GM18907 (cell line): ENCODE measurements around the gene IFT80.
"Not testable (repeated sequence)": the region's sequence is repeated elsewhere in the genome, so short reads cannot be mapped to it uniquely, and the experiment has no call there.

ENCODE experiments used
- ATAC-seq: cut with Tn5 transposase; IDR thresholded peaks from one replicate; pipeline ENCODE4 v1.9.1; 2021; ENCODE audit warnings: mild to moderate bottlenecking, moderate library complexity; ENCODE audit not compliant: unreplicated experiment

Gene IFT80

DNA sequence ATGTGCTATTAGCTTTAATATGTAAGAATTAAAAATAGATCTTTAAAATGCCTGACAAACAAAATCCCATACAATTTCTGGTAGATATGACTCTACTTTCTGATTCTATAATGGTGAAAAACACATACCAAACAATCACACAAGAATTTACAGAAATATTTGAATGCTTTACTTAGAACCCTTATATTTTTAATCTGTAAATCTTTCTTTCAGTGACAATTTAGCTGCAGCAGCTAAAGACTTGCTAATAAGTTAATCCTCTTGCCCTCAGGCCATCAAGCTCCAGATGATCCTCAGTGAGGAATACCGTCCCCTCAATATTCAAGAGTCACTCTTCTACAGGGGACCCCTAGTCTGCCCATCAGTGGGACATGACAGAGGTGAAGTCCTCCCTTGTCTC lies 118.2 kb downstream of the IFT80 start:
- no peak for ATAC-seq

DNA sequence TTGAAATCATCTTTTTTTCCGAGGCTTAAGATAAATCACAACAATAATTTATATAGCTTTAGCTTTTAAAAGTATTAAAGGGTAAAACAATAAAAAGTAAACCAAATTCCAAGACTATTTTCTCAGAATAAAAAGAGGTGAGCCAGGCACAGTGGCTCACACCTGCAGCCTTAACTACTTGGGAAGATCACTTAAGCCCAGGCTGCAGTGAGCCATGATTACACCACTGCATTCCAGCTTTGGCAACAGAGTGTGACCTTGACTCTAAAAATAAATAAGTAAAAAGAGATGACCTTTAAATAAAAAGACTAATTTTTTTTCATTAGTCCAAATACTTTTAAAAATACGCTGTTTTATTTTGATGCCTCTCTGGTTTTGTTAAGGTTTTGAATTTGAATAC lies 119.4 kb downstream of the IFT80 start:
- no peak for ATAC-seq

DNA sequence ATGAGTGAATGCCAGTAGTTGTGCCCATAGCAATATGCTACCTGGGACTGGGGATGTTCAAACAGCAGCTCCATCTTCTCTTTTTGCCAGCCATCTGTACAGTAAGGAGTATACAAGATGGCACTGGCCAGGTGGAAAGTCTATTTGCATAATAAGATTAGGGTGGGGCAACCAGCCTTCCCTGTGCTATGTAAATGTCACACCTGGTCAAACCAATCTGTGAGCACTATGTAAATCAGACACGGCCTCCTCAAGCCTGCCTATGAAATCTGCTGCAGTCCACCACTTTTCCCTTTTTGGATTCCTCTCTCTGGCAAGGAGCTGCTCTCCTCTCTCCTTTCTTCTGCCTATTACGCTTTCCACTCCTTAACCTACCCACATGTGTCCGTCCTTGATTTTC lies 120.8 kb downstream of the IFT80 start:
- no peak for ATAC-seq

DNA sequence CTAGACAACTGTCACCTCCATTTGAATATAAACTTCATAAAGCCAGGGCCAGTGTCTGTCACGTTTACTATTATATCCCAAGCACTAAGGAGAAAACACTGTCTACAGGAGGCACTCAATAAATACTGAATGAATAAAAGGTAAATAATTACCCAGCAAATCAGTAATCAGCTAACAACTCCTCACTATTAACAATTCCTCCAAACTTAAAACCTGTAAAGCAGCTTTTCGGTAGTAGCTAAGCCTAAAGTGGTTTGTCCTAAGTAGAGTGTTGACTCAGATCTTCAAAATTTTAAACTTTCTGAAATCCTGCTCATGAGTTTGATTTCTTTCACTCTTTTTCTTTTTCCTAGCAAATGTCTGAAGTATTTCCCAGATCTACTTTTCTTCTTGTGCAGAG lies 133.9 kb downstream of the IFT80 start:
- no peak for ATAC-seq

DNA sequence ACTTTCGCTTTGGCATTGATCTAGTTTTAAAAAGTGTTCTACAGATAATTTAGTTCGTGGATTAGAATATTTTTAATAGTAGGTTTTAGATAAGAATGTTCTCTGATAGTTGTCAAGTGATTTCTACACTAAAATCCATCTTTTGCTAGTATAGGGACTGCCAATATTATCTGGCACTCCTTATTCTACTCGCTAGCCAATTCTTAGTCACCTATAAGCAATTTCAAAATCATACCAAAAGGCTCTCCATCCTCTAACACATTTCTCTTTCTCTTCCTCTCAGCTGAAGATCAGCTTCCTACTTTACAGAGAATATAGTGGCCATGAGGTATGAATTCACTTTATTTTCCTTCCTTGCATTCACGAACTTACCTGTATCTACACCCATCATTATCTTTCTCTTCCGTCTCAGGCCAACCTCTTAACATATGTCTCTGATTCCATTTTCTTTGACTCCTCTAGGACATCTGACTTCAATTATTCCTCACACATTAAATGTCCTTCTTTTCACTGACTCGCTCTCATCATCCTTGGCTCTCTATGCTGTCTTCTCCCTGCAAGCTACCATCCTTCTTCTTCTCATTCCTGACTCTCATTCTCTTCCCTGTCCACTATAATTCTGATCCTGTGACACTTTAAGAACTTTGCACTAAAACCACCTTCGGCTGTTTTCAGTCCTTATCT lies 138.3 kb downstream of the IFT80 start:
- no peak for ATAC-seq

DNA sequence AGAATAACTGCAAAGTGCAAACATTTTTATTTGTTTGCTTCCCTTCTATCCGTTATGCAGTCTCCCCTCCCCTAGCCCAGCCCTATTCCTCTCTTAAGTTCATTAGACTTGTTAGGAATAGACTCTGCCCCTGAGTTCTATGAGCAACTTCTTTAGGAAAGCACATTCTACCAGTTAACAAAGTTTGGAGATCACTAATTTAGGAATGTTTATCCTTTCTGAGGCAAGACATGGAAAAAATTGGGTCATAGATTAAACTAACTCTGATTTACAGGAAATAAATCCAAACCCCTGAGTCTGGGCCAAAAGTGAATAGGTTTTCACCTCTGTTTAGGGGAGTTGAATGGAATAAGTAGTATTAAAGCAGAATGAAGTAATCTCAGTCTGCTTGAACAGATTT lies 139.4 kb downstream of the IFT80 start:
- no peak for ATAC-seq

DNA sequence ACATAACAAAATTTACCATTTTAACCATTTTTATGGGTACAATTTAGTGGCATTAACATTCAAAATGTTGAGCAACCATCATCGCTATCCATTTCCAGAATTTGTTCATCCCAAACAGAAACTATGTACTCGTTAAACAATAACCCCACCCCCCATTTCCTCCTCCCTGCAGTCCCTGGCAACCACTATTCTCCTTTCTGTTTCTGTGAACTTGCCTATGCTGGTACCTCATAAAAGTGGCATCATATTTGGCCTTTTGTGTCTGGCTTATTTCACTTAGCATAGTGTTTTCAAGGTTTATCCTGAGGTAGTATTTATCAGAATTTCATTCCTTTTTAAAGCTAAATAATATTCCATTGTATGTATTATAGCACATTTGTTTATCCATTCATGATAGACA lies 141.4 kb downstream of the IFT80 start:
- no peak for ATAC-seq

DNA sequence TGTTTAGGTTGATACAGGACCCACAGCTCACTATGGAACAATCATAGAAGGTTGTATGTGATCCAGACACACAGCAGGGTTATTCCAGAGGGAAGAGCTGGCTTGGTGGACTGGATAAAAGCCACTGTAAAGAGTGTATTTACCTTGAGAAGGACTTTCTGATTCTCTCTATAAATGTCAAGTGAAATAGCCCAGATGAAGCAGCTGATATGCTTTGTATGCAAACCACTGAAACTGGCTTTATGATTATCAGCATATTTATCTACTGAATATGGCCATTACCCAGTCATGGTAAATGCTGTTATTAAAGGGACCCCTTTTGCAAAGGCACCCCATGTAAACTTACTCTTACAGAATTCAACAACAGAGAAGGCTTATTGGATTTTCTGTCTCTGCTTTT lies 145.7 kb downstream of the IFT80 start:
- ATAC-seq, result no peak

DNA sequence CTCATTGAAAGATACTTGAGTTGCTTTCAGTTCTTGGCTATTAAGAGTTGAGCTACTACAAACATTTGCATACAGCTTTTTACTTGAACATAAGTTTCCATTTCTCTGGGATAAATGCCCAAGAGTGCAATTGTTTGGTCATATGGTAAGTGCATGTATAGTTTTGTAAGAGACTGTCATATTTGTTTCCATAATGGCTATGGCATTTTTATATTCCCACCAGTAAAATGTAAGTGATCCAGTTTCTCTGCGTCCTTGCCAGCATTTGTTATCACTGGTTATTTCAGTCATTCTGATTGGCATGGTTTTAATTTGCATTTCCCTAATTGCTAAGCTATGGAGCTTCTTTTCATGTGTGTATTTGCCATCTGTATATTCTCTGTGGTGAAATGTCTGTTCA lies 151.3 kb downstream of the IFT80 start:
- ATAC-seq, result no peak

DNA sequence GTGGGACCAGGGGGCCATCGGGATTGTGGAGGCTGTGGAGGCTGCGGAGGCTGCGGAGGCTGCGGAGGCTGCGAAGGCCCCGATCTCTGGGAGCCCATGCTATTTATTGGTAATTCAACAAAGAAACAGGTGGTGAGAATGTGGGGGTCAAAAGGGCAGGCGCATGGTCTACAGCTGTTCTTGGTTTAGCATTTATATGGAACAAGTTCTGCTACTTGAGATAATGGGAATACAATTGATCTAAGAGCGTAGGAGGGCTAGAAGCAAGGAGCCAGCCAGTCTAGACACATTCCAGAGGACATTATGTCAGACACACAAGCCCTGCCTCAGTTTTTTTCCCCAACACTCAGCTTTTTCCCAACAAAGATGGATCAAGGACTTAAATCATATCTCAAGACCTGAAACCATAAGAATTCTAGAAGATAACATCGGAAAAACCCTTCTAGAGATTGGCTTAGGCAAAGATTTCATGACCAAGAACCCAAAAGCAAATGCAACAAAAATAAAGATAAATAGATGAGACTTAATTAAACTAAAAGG lies 153.7 kb downstream of the IFT80 start:
- no peak for ATAC-seq

DNA sequence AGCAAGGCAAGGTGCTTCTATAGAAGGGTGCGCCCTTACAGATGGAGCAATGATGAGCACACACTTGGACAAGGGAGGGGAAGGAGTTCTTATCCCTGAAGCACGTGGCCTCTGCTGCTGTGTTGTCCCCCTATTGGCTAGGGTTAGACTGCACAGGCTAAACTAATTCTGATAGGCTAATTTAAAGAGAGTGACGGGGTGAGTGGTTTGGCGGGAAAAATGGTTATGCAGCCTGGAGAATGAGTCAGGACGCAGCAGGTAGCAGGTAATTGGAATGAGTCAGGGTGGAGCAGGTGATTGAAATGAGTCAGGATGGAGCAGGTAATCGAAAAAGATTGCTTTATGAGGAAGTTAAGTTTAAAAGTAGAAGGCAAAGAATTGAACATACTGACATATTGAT lies 158.3 kb downstream of the IFT80 start:
- ATAC-seq, result not testable (repeated sequence)

DNA sequence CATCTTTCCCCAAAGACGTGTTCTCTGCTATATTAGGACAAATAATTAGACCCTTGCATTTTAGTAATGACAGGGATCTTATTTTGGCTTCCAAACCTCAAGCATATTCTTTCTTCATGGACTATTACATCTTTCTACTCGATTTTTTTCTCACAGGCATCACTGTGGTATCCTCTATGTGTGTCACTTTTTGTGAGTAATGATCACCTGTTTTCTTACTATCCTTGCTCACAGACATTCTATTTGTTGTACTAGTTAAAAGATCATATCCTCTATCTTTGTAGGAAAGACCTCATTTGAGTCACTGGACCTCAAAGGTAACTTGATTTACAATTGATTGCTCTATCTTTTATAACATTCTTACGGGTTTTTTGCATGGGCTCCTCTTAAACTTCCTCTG lies 167.0 kb downstream of the IFT80 start:
- no peak for ATAC-seq

DNA sequence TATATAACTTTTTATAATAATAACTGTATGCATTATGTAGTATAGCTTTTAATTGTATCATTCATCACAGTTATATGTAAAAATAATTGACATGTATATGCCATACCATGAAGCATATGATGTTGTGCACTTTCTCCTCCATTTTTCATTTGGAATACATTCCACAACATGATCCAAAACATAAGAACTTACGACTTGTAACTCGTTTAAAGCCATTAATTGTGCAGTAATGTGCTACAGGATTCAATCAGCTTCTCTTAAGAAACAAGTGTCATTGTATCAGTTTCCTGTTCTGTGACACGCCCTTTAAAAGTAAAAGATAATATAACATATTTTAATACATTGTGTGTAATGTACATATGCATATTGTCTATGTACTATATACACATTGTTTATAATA lies 171.6 kb downstream of the IFT80 start:
- ATAC-seq, result no peak

DNA sequence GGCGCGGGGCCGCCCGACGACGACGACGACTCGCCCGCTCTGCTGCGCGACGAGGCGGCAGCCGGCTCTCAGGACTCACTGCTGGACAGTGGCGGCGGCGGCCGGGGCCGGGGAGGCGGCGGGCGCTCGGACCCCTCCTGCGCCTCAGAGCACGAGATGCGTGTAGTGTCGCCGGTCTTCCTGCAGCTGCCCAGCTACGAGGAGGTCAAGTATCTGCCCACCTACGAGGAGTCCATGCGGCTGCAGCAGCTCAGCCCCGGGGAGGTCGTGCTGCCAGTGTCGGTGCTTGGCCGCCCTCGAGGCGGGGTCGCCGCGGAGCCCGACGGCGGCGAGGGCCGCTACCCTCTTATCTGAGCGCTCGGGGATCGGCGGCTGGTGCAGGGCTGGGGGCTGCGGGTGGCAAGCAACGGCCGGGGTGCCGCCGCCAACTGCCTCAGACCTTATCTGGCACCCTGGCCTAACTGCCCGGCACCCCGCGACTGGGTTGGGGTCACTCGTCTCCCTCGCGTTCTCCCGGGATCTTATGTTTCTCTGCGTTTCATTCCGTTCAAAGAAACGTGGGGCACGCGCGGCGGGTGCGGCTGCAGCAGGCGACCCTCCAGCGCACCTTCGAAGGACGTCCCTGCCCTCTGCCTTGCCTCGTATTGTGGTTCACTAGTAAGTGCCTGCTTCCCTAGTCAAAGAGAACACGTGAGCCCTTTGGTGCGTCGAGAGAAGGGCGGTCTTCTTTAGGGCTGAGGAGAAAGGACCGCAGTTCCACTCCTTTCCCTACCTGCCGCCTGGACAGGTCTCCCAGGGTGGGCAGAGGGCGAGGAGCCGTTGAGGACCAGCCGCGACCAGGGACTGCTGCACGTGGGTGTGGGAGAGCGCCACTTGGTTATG lies 172.8 kb downstream of the IFT80 start:
- peak; percentile 24 for ATAC-seq

DNA sequence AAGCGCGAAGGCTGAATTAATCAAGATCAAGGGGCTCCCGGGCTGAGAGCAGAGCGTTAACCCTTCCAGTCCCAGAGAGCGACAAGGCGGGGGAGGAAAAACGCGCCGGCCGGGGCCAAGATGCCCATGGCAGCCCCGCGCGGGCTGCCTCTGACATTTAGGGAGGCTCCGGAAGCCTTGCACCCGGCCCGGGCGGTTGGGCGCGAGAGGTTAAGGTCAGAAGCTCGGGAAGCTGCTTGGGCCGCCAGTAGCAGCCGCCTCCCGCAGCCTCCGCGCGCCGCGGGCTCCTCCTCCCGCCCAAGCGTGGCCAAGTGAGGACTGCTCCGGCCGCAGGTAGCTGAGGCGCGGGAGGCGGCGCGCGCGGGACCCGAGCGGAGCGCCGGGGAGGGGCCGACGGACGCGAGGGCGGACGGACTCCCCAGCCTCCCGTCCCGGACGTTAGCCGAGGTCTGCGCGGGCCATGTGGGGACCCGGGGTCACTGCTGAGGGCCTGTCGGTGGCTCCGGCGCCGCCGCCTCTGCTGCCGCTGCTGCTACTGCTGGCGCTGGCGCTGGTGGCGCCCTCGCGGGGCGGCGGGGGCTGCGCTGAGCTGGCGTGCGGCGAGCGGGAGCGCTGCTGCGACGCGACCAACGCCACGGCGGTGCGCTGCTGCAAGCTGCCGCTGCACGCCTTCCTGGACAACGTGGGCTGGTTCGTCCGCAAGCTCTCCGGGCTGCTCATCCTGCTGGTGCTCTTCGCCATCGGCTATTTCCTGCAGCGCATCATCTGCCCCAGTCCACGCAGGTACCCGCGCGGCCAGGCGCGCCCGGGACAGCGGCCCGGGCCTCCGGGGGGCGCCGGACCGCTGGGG lies 173.6 kb downstream of the IFT80 start, which contains the start of gene C3orf80:
Gene C3orf80 (plus strand): TSS at position 247 of the 850 bp plus-strand sequence. CDS start 214 bp downstream, at position 461.
- peak; percentile 89 for ATAC-seq

DNA sequence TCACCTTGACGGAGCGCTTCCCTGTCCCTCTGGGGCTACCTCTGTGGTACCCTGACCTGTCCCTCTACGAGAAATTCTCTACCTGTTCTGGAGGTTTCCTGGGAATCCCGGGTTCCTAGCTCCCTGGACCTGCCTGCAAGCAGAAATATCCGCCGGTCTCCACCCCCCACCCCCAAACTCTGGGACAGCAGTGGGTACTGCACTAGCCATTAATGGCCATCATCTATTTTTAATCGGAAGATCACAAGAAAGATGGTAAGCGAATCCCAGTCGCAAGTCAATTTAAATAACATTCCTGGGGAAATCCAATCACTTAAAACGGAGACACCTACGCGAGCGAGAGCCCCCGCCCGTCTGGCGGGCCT lies 174.2 kb downstream of the IFT80 start:
- no peak for ATAC-seq

DNA sequence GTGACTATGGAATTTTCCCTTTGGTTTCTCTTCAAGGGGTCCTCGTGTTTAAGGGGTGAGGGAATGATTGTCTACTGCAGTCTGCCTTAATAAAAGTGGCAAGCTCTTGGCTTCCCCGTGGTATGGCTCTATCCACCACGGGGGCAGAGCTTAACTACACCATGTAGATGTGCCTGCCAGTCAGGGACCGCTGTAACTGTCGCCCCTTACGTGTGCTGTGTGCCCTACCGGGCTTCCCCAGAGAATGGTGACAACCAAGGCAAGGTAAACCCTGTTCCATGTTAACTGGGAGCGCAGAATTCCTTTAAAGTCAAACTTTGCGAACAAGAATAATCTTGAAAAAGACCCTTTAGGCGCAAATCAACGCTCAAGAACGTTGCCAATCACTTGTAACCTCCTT lies 174.8 kb downstream of the IFT80 start:
- ATAC-seq, result no peak

DNA sequence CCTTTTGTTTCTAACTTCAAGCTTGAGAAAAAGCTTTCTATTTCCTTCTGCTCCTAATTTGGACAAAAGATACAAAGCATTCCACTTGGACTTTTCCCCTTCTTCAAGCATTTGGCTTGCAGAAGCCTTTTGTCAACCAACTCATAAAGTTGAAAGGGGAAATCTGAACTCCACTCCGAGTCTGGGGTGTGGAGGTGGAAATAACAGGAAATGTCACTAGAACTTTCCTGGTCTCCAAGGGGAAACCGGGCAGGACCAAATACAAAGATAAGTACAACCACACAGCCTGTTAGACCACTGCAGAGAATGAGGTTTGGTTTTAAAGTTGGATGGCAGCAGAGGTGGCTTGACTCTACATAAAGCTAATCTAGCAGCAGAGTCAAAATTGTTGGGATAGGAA lies 178.0 kb downstream of the IFT80 start:
- no peak for ATAC-seq

DNA sequence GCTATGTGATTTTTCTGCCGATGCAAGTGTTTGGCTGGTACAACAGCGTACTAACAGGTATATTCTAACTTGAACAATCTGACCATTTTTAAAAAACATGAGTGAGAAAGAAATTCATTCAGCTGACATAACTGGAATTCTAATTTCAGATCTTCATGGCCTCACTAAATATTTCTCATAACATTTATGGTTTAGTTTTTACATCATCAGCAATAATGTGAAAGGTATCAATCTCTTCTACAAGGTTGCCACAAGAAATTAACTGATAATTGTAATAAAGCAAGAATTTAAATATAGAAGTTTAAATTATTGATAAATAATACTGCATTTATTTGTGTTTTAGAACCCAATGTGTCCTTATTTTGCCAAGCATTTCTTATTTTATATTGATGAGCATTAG lies 179.0 kb downstream of the IFT80 start:
- no peak for ATAC-seq

DNA sequence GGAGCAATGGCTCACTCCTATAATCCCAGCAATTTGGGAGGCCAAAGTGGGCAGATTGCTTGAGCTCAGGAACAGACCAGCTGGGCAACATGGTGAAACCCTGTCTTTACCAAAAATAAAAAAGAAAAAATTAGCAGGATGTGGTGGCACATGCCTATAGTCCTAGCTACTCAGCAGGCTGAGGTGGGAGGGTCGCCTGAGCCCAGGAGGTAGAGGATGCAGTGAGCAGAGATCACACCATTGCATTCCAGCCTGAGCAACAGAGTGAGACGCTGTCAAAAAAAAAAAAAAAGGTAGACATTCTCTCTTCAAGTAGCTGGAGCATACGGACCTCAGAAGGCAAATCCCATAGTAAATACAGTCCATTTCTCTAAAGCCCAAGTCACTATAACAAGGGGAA lies 180.9 kb downstream of the IFT80 start:
- ATAC-seq, result no peak

DNA sequence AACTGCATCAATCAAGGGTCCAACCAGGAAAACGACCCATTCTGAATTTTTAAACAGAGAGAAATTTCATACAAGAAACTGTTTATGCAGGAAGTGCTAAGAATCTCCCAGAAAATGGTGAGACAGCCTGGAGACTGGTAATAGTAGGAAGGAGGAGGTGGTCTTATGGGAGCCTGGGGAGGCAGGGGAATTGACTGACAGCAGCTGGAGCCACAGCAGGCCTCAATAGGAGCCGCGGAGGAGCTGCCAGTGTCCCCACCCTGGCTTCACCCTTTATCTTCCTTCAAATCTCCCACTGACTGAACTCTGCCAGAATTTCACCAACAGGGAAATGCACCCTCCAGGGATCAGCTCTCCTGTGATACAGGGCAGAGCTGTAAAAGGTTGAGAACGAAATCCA lies 181.3 kb downstream of the IFT80 start:
- ATAC-seq, result no peak
